ENCODE data around the gene DOLPP1.

DNA sequence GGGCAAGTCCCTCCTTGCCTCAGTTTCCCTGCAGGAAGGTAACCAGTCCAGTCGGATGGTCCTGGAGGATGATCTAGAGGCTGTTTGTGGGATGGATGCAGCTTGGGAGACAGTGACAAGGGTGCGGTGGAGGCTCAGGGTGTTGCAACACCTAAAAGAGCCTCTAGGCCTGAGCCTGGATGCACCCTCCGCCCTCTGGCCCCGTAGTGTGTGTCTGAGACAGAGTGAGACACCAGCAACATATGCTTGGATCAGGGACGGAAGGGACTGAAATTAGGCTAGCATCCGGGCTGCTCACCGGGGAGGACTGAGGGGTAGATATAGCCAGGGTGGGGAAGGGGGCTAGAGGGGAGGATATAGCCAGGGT is 28.6 kb downstream of the DOLPP1 start:
- no peak for TF ChIP-seq POLR2A (IDR thresholded peaks at IDR 0.05)
- TF ChIP-seq, protein P1, sequence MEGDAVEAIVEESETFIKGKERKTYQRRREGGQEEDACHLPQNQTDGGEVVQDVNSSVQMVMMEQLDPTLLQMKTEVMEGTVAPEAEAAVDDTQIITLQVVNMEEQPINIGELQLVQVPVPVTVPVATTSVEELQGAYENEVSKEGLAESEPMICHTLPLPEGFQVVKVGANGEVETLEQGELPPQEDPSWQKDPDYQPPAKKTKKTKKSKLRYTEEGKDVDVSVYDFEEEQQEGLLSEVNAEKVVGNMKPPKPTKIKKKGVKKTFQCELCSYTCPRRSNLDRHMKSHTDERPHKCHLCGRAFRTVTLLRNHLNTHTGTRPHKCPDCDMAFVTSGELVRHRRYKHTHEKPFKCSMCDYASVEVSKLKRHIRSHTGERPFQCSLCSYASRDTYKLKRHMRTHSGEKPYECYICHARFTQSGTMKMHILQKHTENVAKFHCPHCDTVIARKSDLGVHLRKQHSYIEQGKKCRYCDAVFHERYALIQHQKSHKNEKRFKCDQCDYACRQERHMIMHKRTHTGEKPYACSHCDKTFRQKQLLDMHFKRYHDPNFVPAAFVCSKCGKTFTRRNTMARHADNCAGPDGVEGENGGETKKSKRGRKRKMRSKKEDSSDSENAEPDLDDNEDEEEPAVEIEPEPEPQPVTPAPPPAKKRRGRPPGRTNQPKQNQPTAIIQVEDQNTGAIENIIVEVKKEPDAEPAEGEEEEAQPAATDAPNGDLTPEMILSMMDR (IDR thresholded peaks at IDR 0.05): peak in 1 of 6 experiments; percentile 28

All from esophagus squamous epithelium (tissue), 4 donors.